Bronchial epithelial cell (primary cell): ENCODE results near the gene CYP4F2. TPM values are rescaled to one million over a fixed set of nuclear protein-coding genes. Genes with fewer than 3 reads are reported as not detected.

ENCODE experiments used
- DNase-seq: peaks from one replicate; pipeline ENCODE4 v3.0.0-alpha.2; 2010; ENCODE audit warnings: low read depth
- FAIRE-seq: peaks from 2 replicates; lab custom pipeline; 2011; peaks lifted over from hg19 to GRCh38; lab: Jason Lieb, UNC
- H3K27me3 ChIP-seq: 2 replicates; pipeline ENCODE4 v1.5.1; 2011; ENCODE audit warnings: low read length; ENCODE audit not compliant: control insufficient read depth, insufficient read depth
- H3K36me3 ChIP-seq: 2 replicates; pipeline ENCODE4 v1.5.1; 2011; ENCODE audit warnings: low read length; ENCODE audit not compliant: control insufficient read depth, insufficient read depth
- H3K4me3 ChIP-seq: 2 replicates; pipeline ENCODE4 v1.5.1; 2011; ENCODE audit warnings: mild to moderate bottlenecking, low read depth, low read length, control low read depth
- CTCF ChIP-seq: IDR thresholded peaks from 2 replicates; pipeline ENCODE4 v1.5.1; 2011; ENCODE audit warnings: mild to moderate bottlenecking, moderate library complexity, low read length, control low read depth, inconsistent platforms; ENCODE audit not compliant: insufficient read depth, severe bottlenecking
- total RNA-seq: library from RNA; depleted of rRNA; stranded (reverse); fragments of >200 nt; gene quantifications from 2 replicates; pipeline ENCODE4 v1.2.1, GENCODE V29; 2014

CYP4F2 gene
- total RNA-seq, 1 donor from 2014 or later: under 0.01 TPM

GRCh38 chr19:15897026-15897737, 692 bp downstream of the CYP4F2 start:
- H3K27me3 ChIP-seq: no peaks in the 10 kb centered on the region
- no peak for FAIRE-seq
- DNase-seq: no peak
- H3K4me3 ChIP-seq: no peak overlapping the region
- no peaks in the 10 kb centered on the region for H3K36me3 ChIP-seq
- TF ChIP-seq CTCF: no peak

GRCh38 chr19:15895876-15896430, 1.9 kb downstream of the CYP4F2 start:
- no peak for TF ChIP-seq CTCF
- no peak for DNase-seq
- no peaks in the 10 kb centered on the region for H3K27me3 ChIP-seq
- H3K4me3 ChIP-seq: no peak overlapping the region
- FAIRE-seq: no peak
- no peaks in the 10 kb centered on the region for H3K36me3 ChIP-seq

- no peak for FAIRE-seq
- no peak for TF ChIP-seq CTCF
- no peaks in the 10 kb centered on the region for H3K27me3 ChIP-seq
These were observed 3.5 kb downstream of the CYP4F2 start for GRCh38 chr19:15894359-15894758.

GRCh38 chr19:15893477-15893876, 4.4 kb downstream of the CYP4F2 start:
- Histone ChIP-seq H3K27me3 (no peaks in the 10 kb centered on the region), H3K4me3 (no peak overlapping the region), H3K36me3 (no peaks in the 10 kb centered on the region)
- DNase-seq: no peak
- no peak for TF ChIP-seq CTCF
- FAIRE-seq: peak; percentile 55

More at GRCh38 chr19:15894359-15894758, 3.5 kb downstream of the CYP4F2 start:
- DNase-seq: no peak
- Histone ChIP-seq H3K36me3 (no peaks in the 10 kb centered on the region), H3K4me3 (no peak overlapping the region)

GRCh38 chr19:15892012-15892411, 5.9 kb downstream of the CYP4F2 start:
- no peaks in the 10 kb centered on the region for H3K27me3 ChIP-seq
- no peak for TF ChIP-seq CTCF
- no peaks in the 10 kb centered on the region for H3K36me3 ChIP-seq
- no peak for DNase-seq
- no peak for FAIRE-seq
- H3K4me3 ChIP-seq: no peak overlapping the region
